Measurements from ENCODE around the gene FGD6. TPM values are rescaled to one million over a fixed set of nuclear protein-coding genes. Genes with fewer than 3 reads are reported as not detected.

Gene FGD6
- total and polyA plus RNA-seq, 2 experiments from 2014 or later = 3.0 to 5.9 TPM

DNA sequence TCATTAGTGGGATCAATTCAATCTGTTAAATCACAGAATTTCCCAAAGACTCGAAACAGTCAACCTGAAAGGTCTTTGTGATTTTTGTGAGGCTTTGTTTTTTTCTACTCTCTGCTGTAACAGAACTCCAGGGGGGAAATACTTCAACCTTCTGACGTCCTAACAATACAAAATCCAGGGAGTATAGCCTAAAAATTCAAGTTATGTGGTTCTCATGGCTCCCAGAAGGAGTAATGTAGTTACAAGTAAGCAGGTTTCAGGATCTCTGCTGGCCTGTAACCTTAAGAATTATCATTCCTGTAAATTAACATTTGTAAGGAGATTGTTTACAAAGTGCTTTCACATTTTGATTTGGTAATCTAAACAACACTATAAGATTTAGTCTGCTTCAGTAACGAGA is 40.3 kb upstream of the FGD6 start:
- Histone ChIP-seq H2AFZ (no peak overlapping the region), H3K4me2 (ENCODE audit: unreplicated experiment) (no peak overlapping the region), H3F3A (ENCODE audit: insufficient read depth) (no peaks in the 10 kb centered on the region; the same call in 1 of the 2 replicates), H3K9ac (no peak overlapping the region), H3K4me3 (no peak overlapping the region), H3K4me1 (ENCODE audit: insufficient read depth) (0 out of 2 replicates have a peak, but pooled peaks cover 3% of the 10 kb centered on the region), H3K9me3 (ENCODE audit: low read depth) (no peaks in the 10 kb centered on the region), H3K79me2 (ENCODE audit: insufficient read depth) (peaks cover 9% of the 10 kb centered on the region; the same call in 1 of the 2 replicates), H3K27me3 (replicated peaks; ENCODE audit: insufficient read depth) (no peaks in the 10 kb centered on the region), H3K27ac (no peak overlapping the region), H3K9me2 (ENCODE audit: insufficient read depth) (no peaks in the 10 kb centered on the region), H4K20me1 (ENCODE audit: insufficient read depth) (no peaks in the 10 kb centered on the region), H3K36me3 (ENCODE audit: low read depth) (peaks cover 44% of the 10 kb centered on the region)
- in situ Hi-C loops (cut with MboI) = no loop called here
- TF ChIP-seq EZH2 (IDR thresholded peaks at IDR 0.05; ENCODE audit: insufficient read depth, poor library complexity, severe bottlenecking) (no peak), EZH2phosphoT487 (IDR thresholded peaks at IDR 0.05; ENCODE audit: insufficient read depth, low read depth) (no peak)
- DNase-seq = no peak
- WGBS, 2 experiments (ENCODE audit: low coverage in 1 of 2, low lambda C conversion rate in 2 of 2, missing lambda C conversion rate in 2 of 2) = 97 to 98% methylated on average over 3 of the region's 3 CpGs

DNA sequence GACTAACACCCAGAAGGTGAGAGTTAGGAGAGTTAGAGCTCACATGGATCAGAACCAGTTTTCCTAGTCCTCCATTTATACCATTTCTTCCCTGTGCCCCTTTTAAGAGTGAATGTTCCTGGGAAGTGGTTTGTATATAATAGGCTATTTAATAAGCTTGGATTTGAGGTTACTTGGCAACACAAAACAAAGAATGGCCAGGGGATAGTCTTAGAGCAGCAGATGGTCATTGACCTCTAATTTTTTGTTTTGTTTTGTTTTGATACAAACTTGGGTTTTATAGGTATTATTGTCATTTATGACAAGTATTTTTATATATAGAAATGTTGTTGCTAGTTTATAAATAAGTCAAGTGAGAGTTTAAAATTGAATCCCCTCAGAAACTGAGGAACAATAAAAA is 36.1 kb upstream of the FGD6 start:
- peaks cover 42% of the 10 kb centered on the region for H3K79me2 ChIP-seq (ENCODE audit: insufficient read depth)
- in situ Hi-C loops (cut with MboI) = no loop called here
- TF ChIP-seq EZH2 (IDR thresholded peaks at IDR 0.05; ENCODE audit: insufficient read depth, poor library complexity, severe bottlenecking) (no peak), EZH2phosphoT487 (IDR thresholded peaks at IDR 0.05; ENCODE audit: insufficient read depth, low read depth) (no peak)

DNA sequence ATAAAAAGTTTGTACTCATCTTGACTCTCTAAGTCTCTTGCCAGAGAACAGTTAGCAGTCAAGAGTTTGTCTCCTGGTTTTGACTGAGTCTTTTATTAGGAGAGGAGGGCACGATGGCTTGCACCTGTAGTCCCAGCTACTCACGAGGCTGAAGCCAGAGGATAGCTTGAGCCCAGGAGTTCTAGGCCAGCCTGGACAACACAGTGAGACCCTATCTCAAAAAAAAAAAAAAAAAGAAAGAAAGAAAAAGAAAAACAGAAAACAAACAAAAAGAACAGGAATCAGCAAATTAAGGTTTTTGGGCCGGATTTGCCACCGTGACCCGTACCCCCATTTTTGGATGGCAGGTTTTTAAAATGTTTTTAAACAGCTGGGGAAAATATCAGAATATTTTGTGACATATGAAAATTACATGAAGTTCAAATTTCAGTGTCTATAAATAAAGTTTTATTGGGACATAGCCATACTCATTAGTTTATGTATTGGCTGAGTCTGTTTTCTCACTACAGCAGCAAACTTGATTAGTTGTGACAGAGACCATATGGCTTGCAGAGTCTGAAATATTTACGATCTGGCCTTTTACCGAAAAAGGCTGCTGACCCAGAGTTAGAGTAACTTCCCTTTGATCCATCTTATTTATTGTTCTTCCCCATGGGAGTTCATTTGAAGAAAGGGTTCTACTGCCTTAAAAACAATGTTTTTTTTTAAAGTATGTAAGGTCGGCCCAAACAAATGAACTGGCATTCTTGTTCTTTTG is 31.5 kb upstream of the FGD6 start:
- H3K27me3 ChIP-seq (replicated peaks; ENCODE audit: insufficient read depth) = no peaks in the 10 kb centered on the region
- 67 to 69% methylated on average over 8 of the region's 8 CpGs for WGBS, 2 experiments (ENCODE audit: low coverage in 1 of 2, low lambda C conversion rate in 2 of 2, missing lambda C conversion rate in 2 of 2)
- TF ChIP-seq EZH2phosphoT487 (IDR thresholded peaks at IDR 0.05; ENCODE audit: insufficient read depth, low read depth) = no peak
- TF ChIP-seq EZH2 (IDR thresholded peaks at IDR 0.05; ENCODE audit: insufficient read depth, poor library complexity, severe bottlenecking) = no peak
- peaks cover 76% of the 10 kb centered on the region for H3K79me2 ChIP-seq (ENCODE audit: insufficient read depth)
- H3K9me3 ChIP-seq (ENCODE audit: low read depth) = no peaks in the 10 kb centered on the region
- no peak overlapping the region for H2AFZ ChIP-seq
- H3K9ac ChIP-seq = no peak overlapping the region
- H3K4me3 ChIP-seq = no peak overlapping the region
- in situ Hi-C loops (cut with MboI) = no loop called here
- no peak overlapping the region for H3K4me2 ChIP-seq (ENCODE audit: unreplicated experiment)
- 0 out of 2 replicates have a peak, but pooled peaks cover 5% of the 10 kb centered on the region for H4K20me1 ChIP-seq (ENCODE audit: insufficient read depth)
- no peak for DNase-seq
- no peak overlapping the region for H3K27ac ChIP-seq
- peaks cover 22% of the 10 kb centered on the region for H3F3A ChIP-seq (ENCODE audit: insufficient read depth)
- H3K36me3 ChIP-seq (ENCODE audit: low read depth) = peaks cover 19% of the 10 kb centered on the region
- peaks cover 19% of the 10 kb centered on the region for H3K4me1 ChIP-seq (ENCODE audit: insufficient read depth)
- H3K9me2 ChIP-seq (ENCODE audit: insufficient read depth) = no peaks in the 10 kb centered on the region

More for the DNA sequence above, 36.1 kb upstream of the FGD6 start:
- no peaks in the 10 kb centered on the region for H3K9me2 ChIP-seq (ENCODE audit: insufficient read depth)
- DNase-seq = no peak
- peaks cover 41% of the 10 kb centered on the region for H3K36me3 ChIP-seq (ENCODE audit: low read depth)
- peaks cover 6% of the 10 kb centered on the region for H3K4me1 ChIP-seq (ENCODE audit: insufficient read depth)
- H2AFZ ChIP-seq = no peak overlapping the region
- no peaks in the 10 kb centered on the region for H3K27me3 ChIP-seq (replicated peaks; ENCODE audit: insufficient read depth)
- no peak overlapping the region for H3K4me2 ChIP-seq (ENCODE audit: unreplicated experiment)
- no peaks in the 10 kb centered on the region for H4K20me1 ChIP-seq (ENCODE audit: insufficient read depth)
- no peak overlapping the region for H3K27ac ChIP-seq
- H3K9ac ChIP-seq = no peak overlapping the region
- H3F3A ChIP-seq (ENCODE audit: insufficient read depth) = no peaks in the 10 kb centered on the region; the same call in 1 of the 2 replicates
- H3K4me3 ChIP-seq = no peak overlapping the region
- H3K9me3 ChIP-seq (ENCODE audit: low read depth) = no peaks in the 10 kb centered on the region

DNA sequence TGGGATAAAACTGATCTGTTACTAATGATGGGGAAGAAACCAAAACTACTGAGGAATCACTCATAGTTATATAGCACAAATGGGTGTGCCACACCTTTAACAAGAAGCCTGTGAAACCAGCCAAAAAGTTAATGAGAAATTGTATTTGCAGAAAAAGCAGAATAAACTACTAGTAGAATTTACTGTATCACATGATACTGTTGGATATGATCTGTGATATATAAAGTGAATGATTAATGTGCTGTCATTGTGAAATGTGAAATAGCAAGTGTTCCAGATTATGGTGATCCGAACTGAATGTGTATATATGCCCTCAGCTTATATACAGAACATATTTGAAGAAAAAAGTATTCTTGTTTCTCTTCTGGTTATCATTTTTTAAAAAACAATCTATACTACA is 30.8 kb upstream of the FGD6 start:
- H4K20me1 ChIP-seq (ENCODE audit: insufficient read depth) = 0 out of 2 replicates have a peak, but pooled peaks cover 5% of the 10 kb centered on the region
- in situ Hi-C loops (cut with MboI) = no loop called here
- H2AFZ ChIP-seq = no peak overlapping the region
- no peak for DNase-seq
- H3K4me2 ChIP-seq (ENCODE audit: unreplicated experiment) = no peak overlapping the region
- WGBS, 2 experiments (ENCODE audit: low coverage in 1 of 2, low lambda C conversion rate in 2 of 2, missing lambda C conversion rate in 2 of 2) = 92 to 100% methylated on average over 1 of the region's 1 CpG
- peaks cover 19% of the 10 kb centered on the region for H3K4me1 ChIP-seq (ENCODE audit: insufficient read depth)
- H3K4me3 ChIP-seq = no peak overlapping the region
- H3K27me3 ChIP-seq (replicated peaks; ENCODE audit: insufficient read depth) = no peaks in the 10 kb centered on the region
- no peak overlapping the region for H3K27ac ChIP-seq
- H3K79me2 ChIP-seq (ENCODE audit: insufficient read depth) = peaks cover 83% of the 10 kb centered on the region
- H3K36me3 ChIP-seq (ENCODE audit: low read depth) = peaks cover 13% of the 10 kb centered on the region
- H3K9me3 ChIP-seq (ENCODE audit: low read depth) = no peaks in the 10 kb centered on the region
- TF ChIP-seq EZH2phosphoT487 (IDR thresholded peaks at IDR 0.05; ENCODE audit: insufficient read depth, low read depth) = no peak
- TF ChIP-seq EZH2 (IDR thresholded peaks at IDR 0.05; ENCODE audit: insufficient read depth, poor library complexity, severe bottlenecking) = no peak
- peaks cover 22% of the 10 kb centered on the region for H3F3A ChIP-seq (ENCODE audit: insufficient read depth)
- no peaks in the 10 kb centered on the region for H3K9me2 ChIP-seq (ENCODE audit: insufficient read depth)
- no peak overlapping the region for H3K9ac ChIP-seq
